H1 (cell line): Measurements from ENCODE around the gene KRT76. TPM values are rescaled to one million over a fixed set of nuclear protein-coding genes. Genes with fewer than 3 reads are reported as not detected.

Experiments used
- CTCF ChIA-PET: fragments of 300-600 bp; sonication (Branson Sonifier 250); formaldehyde crosslinking; loops from one replicate; lab custom pipeline; 2021; ENCODE audit not compliant: partially characterized antibody; lab: Charles Lee
- POLR2A ChIA-PET: fragments of 300-600 bp; sonication (Branson Sonifier 250); formaldehyde crosslinking; loops from one replicate; lab custom pipeline; 2021; ENCODE audit warnings: inconsistent platforms; ENCODE audit not compliant: partially characterized antibody; lab: Charles Lee
- DNase-seq, 2 experiments: peaks; one replicate each; pipeline versions ENCODE4 v3.0.0 to v3.0.0-alpha.2; 2010 to 2022; ENCODE audit warnings: low spot score in 2 of 2, low read depth in 1 of 2, mixed read lengths in 1 of 2
- FAIRE-seq: peaks from 2 replicates; lab custom pipeline; 2011; peaks lifted over from hg19 to GRCh38; lab: Jason Lieb, UNC
- H2AFZ ChIP-seq: 2 replicates; pipeline ENCODE4 v1.8.1; 2012; ENCODE audit warnings: low read length, inconsistent platforms
- H2AK5ac ChIP-seq: 2 replicates; pipeline ENCODE4 v1.6.1; 2013; ENCODE audit warnings: low read depth, low read length
- H2BK120ac ChIP-seq: replicated peaks from 2 replicates; pipeline ENCODE3; 2013; ENCODE audit warnings: low read depth, low read length, inconsistent platforms
- H2BK12ac ChIP-seq: 2 replicates; pipeline ENCODE4 v1.6.1; 2013; ENCODE audit warnings: low read depth, low read length
- H2BK15ac ChIP-seq: 2 replicates; pipeline ENCODE4 v1.6.1; 2013; ENCODE audit warnings: low read length
- H2BK20ac ChIP-seq: 2 replicates; pipeline ENCODE4 v1.6.1; 2013; ENCODE audit warnings: low read length
- H2BK5ac ChIP-seq: 2 replicates; pipeline ENCODE4 v1.6.1; 2013; ENCODE audit warnings: low read depth, low read length
- H3K14ac ChIP-seq: 2 replicates; pipeline ENCODE4 v1.6.1; 2013; ENCODE audit warnings: inconsistent platforms; ENCODE audit not compliant: insufficient read length
- H3K18ac ChIP-seq: 2 replicates; pipeline ENCODE4 v1.6.1; 2013; ENCODE audit warnings: low read length; ENCODE audit errors: extremely low read depth
- H3K23ac ChIP-seq: 2 replicates; pipeline ENCODE4 v1.6.1; 2013; ENCODE audit warnings: inconsistent platforms; ENCODE audit not compliant: insufficient read length
- H3K23me2 ChIP-seq: 2 replicates; pipeline ENCODE4 v1.6.1; 2013; ENCODE audit warnings: low read depth, low read length
- H3K27ac ChIP-seq: 2 replicates; pipeline ENCODE4 v1.6.1; 2011; ENCODE audit warnings: low read depth, low read length, inconsistent platforms
- H3K27me3 ChIP-seq, 4 experiments: replicated peaks in 1 of 4; 1 replicate in 1 of 4; 2 replicates in 3 of 4; pipeline versions ENCODE4 v1.6.1 to v1.8.1; 2011 to 2013; ENCODE audit warnings: low read length in 3 of 4, mild to moderate bottlenecking in 3 of 4, inconsistent platforms in 2 of 4, mixed read lengths in 2 of 4, moderate library complexity in 1 of 4; ENCODE audit not compliant: control insufficient read depth in 3 of 4, insufficient read depth in 3 of 4; ENCODE audit errors: extremely low read depth in 1 of 4
- H3K36me3 ChIP-seq, 4 experiments: 2 replicates each; pipeline versions ENCODE4 v1.6.1 to v1.8.1; 2011 to 2013; ENCODE audit warnings: mild to moderate bottlenecking in 4 of 4, low read length in 3 of 4, moderate library complexity in 2 of 4, control low read depth in 1 of 4, inconsistent platforms in 1 of 4; ENCODE audit not compliant: insufficient read depth in 4 of 4, control insufficient read depth in 2 of 4
- H3K4ac ChIP-seq: replicated peaks from 2 replicates; pipeline ENCODE3; 2013; ENCODE audit warnings: low read length, low read depth, mixed read lengths, inconsistent platforms; ENCODE audit not compliant: insufficient read length
- H3K4me1 ChIP-seq, 4 experiments: replicated peaks in 1 of 4; 1 replicate in 1 of 4; 2 replicates in 3 of 4; pipeline versions ENCODE4 v1.6.1 to v1.8.1; 2011 to 2013; ENCODE audit warnings: low read length in 3 of 4, inconsistent platforms in 2 of 4, mixed read lengths in 1 of 4; ENCODE audit not compliant: insufficient read depth in 4 of 4, control insufficient read depth in 3 of 4
- H3K4me2 ChIP-seq, 2 experiments: 2 replicates each; pipeline versions ENCODE4 v1.6.1 to v1.8.1; 2011 to 2013; ENCODE audit warnings: low read depth in 2 of 2, low read length in 2 of 2, control low read depth in 1 of 2, inconsistent platforms in 1 of 2, mild to moderate bottlenecking in 1 of 2; ENCODE audit not compliant: insufficient read depth in 1 of 2
- H3K4me3 ChIP-seq, 4 experiments: fragments of 200-600, 300-600 bp in 1 of 4; sonication (generic), shearing (Covaris generic), sonication (Bioruptor Twin) in 1 of 4; 2 replicates each; pipeline versions ENCODE4 v1.5.1 to v1.8.1; 2011 to 2016; ENCODE audit warnings: low read length in 4 of 4, low read depth in 3 of 4, control low read depth in 2 of 4, inconsistent platforms in 2 of 4, mild to moderate bottlenecking in 2 of 4, mixed read lengths in 1 of 4, moderate library complexity in 1 of 4; ENCODE audit not compliant: insufficient read depth in 2 of 4; ENCODE audit errors: extremely low read depth in 1 of 4
- H3K56ac ChIP-seq: replicated peaks from 2 replicates; pipeline ENCODE3; 2013; ENCODE audit warnings: low read depth, mild to moderate bottlenecking, mixed read lengths, low read length, inconsistent platforms; ENCODE audit not compliant: insufficient read length
- H3K79me1 ChIP-seq: 2 replicates; pipeline ENCODE4 v1.6.1; 2013; ENCODE audit warnings: low read depth, low read length, control low read depth
- H3K79me2 ChIP-seq, 2 experiments: 2 replicates each; pipeline versions ENCODE4 v1.6.1 to v1.8.1; 2012 to 2013; ENCODE audit warnings: low read length in 2 of 2, mild to moderate bottlenecking in 2 of 2, inconsistent platforms in 1 of 2; ENCODE audit not compliant: insufficient read depth in 2 of 2, control insufficient read depth in 1 of 2
- H3K9ac ChIP-seq, 4 experiments: replicated peaks in 1 of 4; 1 replicate in 1 of 4; 2 replicates in 3 of 4; pipeline versions ENCODE4 v1.6.1 to v1.8.1; 2011 to 2013; ENCODE audit warnings: low read depth in 3 of 4, low read length in 3 of 4, control low read depth in 2 of 4, mild to moderate bottlenecking in 2 of 4, moderate library complexity in 2 of 4, inconsistent platforms in 1 of 4; ENCODE audit errors: extremely low read depth in 1 of 4
- H3K9me3 ChIP-seq, 2 experiments: 2 replicates each; pipeline versions ENCODE4 v1.6.1 to v1.8.1; 2012 to 2013; ENCODE audit warnings: mild to moderate bottlenecking in 2 of 2, moderate library complexity in 2 of 2, control low read depth in 1 of 2, inconsistent platforms in 1 of 2, low read depth in 1 of 2, low read length in 1 of 2, mixed read lengths in 1 of 2; ENCODE audit not compliant: insufficient read depth in 2 of 2
- H4K20me1 ChIP-seq, 2 experiments: replicated peaks in 1 of 2; 2 replicates each; pipeline versions ENCODE3 to v1.8.1; 2011 to 2013; ENCODE audit warnings: inconsistent platforms in 2 of 2, low read length in 2 of 2, mild to moderate bottlenecking in 1 of 2; ENCODE audit not compliant: insufficient read depth in 2 of 2, control insufficient read depth in 1 of 2
- H4K5ac ChIP-seq: 2 replicates; pipeline ENCODE4 v1.6.1; 2013; ENCODE audit warnings: low read length, low read depth, mixed read lengths, inconsistent platforms; ENCODE audit not compliant: insufficient read length
- H4K8ac ChIP-seq: 2 replicates; pipeline ENCODE4 v1.8.0; 2013; ENCODE audit warnings: mild to moderate bottlenecking, moderate library complexity, low read length, inconsistent platforms; ENCODE audit not compliant: insufficient read depth; ENCODE audit errors: extremely low read depth
- H4K91ac ChIP-seq: replicated peaks from 2 replicates; pipeline ENCODE3; 2013; ENCODE audit warnings: low read length, mixed read lengths, inconsistent platforms; ENCODE audit not compliant: insufficient read length
- CTBP2 ChIP-seq: IDR thresholded peaks from 2 replicates; pipeline ENCODE4 v1.7.0; 2011; ENCODE audit warnings: borderline replicate concordance, mild to moderate bottlenecking, moderate library complexity, mixed read lengths, low read length; ENCODE audit not compliant: insufficient read depth, insufficient read length
- E2F6 ChIP-seq: IDR thresholded peaks from 2 replicates; pipeline ENCODE4 v1.6.1; 2012; ENCODE audit warnings: inconsistent platforms
- JUND ChIP-seq: IDR thresholded peaks from 2 replicates; pipeline ENCODE4 v1.6.1; 2011; ENCODE audit warnings: mild to moderate bottlenecking, improper control_type of control experiment, low read length
- KDM5A ChIP-seq: fragments of 200-600 bp; IDR thresholded peaks from 2 replicates; pipeline ENCODE4 v1.7.1; 2012; ENCODE audit warnings: mild to moderate bottlenecking, low read length, inconsistent platforms, mixed read lengths
- RBBP5 ChIP-seq: IDR thresholded peaks from 2 replicates; pipeline ENCODE4 v1.7.1; 2012; ENCODE audit warnings: low read depth, mild to moderate bottlenecking, inconsistent platforms, low read length, moderate library complexity, borderline replicate concordance
- RXRA ChIP-seq: IDR thresholded peaks from 2 replicates; pipeline ENCODE4 v1.6.1; 2011; ENCODE audit warnings: low read depth, mild to moderate bottlenecking, low read length, moderate library complexity; ENCODE audit not compliant: insufficient read depth
- SIRT6 ChIP-seq: IDR thresholded peaks from one replicate; pipeline ENCODE4 v1.7.1; 2012; ENCODE audit warnings: low read length, inconsistent platforms
- SP4 ChIP-seq: IDR thresholded peaks from 2 replicates; pipeline ENCODE4 v1.6.1; 2012; ENCODE audit warnings: low read length, inconsistent platforms
- TBP ChIP-seq: IDR thresholded peaks from 2 replicates; pipeline ENCODE4 v1.6.1; 2011; ENCODE audit warnings: low read depth, low read length, improper control_type of control experiment
- TEAD4 ChIP-seq: IDR thresholded peaks from 2 replicates; pipeline ENCODE4 v1.6.1; 2012; ENCODE audit warnings: low read depth, low read length, inconsistent platforms, mixed read lengths
- WGBS, 2 experiments: shearing (Covaris generic) in 1 of 2; methylation state at CpG; one replicate each; pipeline versions ENCODE4 v1.1.6 to v1.1.7; 2013 to 2015; ENCODE audit warnings: low lambda C conversion rate in 2 of 2, mixed read lengths in 2 of 2, inconsistent platforms in 1 of 2, low coverage in 1 of 2, missing lambda C conversion rate in 1 of 2; ENCODE audit not compliant: insufficient replicate concordance in 2 of 2, insufficient coverage in 1 of 2, insufficient read length in 1 of 2; ENCODE audit errors: extremely low coverage in 1 of 2, missing lambda C conversion rate in 1 of 2; 5-methylcytosine and 5-hydroxymethylcytosine counted together
- polyA plus RNA-seq, 7 experiments: library from polyadenylated mRNA; depleted of rRNA in 3 of 7; stranded (reverse) in 5 of 7; unstranded in 2 of 7; fragments of >200 nt in 5 of 7; fragments of 200-250 nt in 2 of 7; gene quantifications; 1 replicate in 5 of 7; 2 replicates in 1 of 7; 4 replicates in 1 of 7; pipeline versions ENCODE4 v1.2.1 to v1.2.3, GENCODE V29; 2011 to 2013; ENCODE audit warnings: missing spikeins in 2 of 7, mixed read lengths in 2 of 7
- total RNA-seq: library from RNA; stranded (reverse); fragmentation: NEBNext Ultra II Directional; extraction: Animal tissue kit (Norgen Biotek cat#: 25700); gene quantifications from 2 replicates; pipeline ENCODE4 v1.2.1, GENCODE V29; 2021

KRT76 gene
- total and polyA plus RNA-seq, 2 of the 8 experiments (the other 6 are each of a cell fraction or from before 2014, with no cell fraction given) = not detected

GRCh38 chr12:52789637-52790426 lies 12.7 kb upstream of the KRT76 start:
- Histone ChIP-seq H3K23me2 (no peaks in the 10 kb centered on the region), H2BK12ac (no peak overlapping the region), H3K79me1 (no peaks in the 10 kb centered on the region), H2BK120ac (no peak overlapping the region), H3K79me2 (no peaks in the 10 kb centered on the region), H2BK20ac (no peak overlapping the region), H2AFZ (no peak overlapping the region), H3K4me1 (no peaks in the 10 kb centered on the region), H3K18ac (no peak overlapping the region), H3K36me3 (no peaks in the 10 kb centered on the region), H3K14ac (no peak overlapping the region), H2AK5ac (no peak overlapping the region), H4K20me1 (no peaks in the 10 kb centered on the region), H3K4ac (no peak overlapping the region), H4K8ac (peak overlapping the region; percentile 74), H3K9me3 (no peaks in the 10 kb centered on the region), H4K91ac (no peak overlapping the region), H3K27ac (no peak overlapping the region), H3K9ac (peak overlapping the region in 2 of 4 experiments; percentile 4 to 22; a peak in 2 of 7 replicates)
- DNase-seq (no peak), FAIRE-seq (no peak)
- WGBS, 2 experiments = 94% methylated on average over 38 of the region's 50 CpGs; no CpG with 5 or more reads in 1 of the 2 experiments
- POLR2A ChIA-PET = interaction anchor here (0.5 kb wide), 1 partner anchor 260 kb away, joined by 3 read pairs; the partner anchor contains the start of gene TNS2
- TF ChIP-seq RXRA (no peak), TBP (no peak), TEAD4 (no peak), CTBP2 (no peak), E2F6 (no peak), KDM5A (no peak), SIRT6 (no peak), JUND (no peak), SP4 (no peak), RBBP5 (no peak)
- TF ChIP-seq, all 59 proteins: peak for 0
- Histone ChIP-seq H2BK5ac (no peak overlapping the region), H4K5ac (no peak overlapping the region), H3K56ac (no peak overlapping the region), H3K27me3 (no peaks in the 10 kb centered on the region), H3K4me2 (no peak overlapping the region), H3K4me3 (no peak overlapping the region), H2BK15ac (no peak overlapping the region), H3K23ac (no peak overlapping the region)
- CTCF ChIA-PET = interaction anchor here (0.7 to 3.7 kb wide), 10 partner anchors 12 to 124 kb away, joined by 3 to 20 read pairs (median 4); partner anchors contain the start of gene KRT76
